ENCODE measurements around the gene ASTN2.

DNA sequence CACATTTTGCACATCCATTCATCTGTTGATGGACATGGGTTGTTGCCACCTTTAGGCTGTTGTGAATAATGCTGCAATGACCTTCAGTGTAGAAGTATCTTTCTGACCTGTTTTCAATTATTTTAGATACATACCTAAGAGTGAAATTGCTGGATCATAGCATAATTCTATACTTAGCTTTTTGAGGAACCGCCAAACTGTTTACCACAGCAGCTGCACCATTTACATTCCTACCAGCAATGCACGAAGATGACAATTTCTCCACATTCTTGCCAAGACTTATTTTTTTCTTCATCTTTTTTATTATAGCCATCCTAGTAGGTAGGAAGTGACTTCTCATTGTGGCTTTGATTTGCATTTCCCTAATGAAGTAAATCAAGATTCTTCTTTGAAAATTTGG is 36.5 kb upstream of the ASTN2 start:
- TF ChIP-seq, protein P1, sequence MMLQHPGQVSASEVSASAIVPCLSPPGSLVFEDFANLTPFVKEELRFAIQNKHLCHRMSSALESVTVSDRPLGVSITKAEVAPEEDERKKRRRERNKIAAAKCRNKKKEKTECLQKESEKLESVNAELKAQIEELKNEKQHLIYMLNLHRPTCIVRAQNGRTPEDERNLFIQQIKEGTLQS (IDR thresholded peaks at IDR 0.05) = no peak
- no peak for TF ChIP-seq RAD21 (IDR thresholded peaks at IDR 0.05)
- TF ChIP-seq, protein P2, sequence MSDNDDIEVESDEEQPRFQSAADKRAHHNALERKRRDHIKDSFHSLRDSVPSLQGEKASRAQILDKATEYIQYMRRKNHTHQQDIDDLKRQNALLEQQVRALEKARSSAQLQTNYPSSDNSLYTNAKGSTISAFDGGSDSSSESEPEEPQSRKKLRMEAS (IDR thresholded peaks at IDR 0.05) = no peak
- TF ChIP-seq FOXA2 (IDR thresholded peaks at IDR 0.05) = no peak
- no peak for TF ChIP-seq EGR1 (IDR thresholded peaks at IDR 0.05; ENCODE audit: low read depth in 2 of 2)
- TF ChIP-seq, protein P3, sequence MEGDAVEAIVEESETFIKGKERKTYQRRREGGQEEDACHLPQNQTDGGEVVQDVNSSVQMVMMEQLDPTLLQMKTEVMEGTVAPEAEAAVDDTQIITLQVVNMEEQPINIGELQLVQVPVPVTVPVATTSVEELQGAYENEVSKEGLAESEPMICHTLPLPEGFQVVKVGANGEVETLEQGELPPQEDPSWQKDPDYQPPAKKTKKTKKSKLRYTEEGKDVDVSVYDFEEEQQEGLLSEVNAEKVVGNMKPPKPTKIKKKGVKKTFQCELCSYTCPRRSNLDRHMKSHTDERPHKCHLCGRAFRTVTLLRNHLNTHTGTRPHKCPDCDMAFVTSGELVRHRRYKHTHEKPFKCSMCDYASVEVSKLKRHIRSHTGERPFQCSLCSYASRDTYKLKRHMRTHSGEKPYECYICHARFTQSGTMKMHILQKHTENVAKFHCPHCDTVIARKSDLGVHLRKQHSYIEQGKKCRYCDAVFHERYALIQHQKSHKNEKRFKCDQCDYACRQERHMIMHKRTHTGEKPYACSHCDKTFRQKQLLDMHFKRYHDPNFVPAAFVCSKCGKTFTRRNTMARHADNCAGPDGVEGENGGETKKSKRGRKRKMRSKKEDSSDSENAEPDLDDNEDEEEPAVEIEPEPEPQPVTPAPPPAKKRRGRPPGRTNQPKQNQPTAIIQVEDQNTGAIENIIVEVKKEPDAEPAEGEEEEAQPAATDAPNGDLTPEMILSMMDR (IDR thresholded peaks at IDR 0.05; ENCODE audit: low read depth, low read length, missing input control) = no peak

All from liver (tissue), 3 donors.